Aorta (tissue), 5 donors: ENCODE measurements around the gene GGN. TPM values are rescaled to one million over a fixed set of nuclear protein-coding genes. Genes with fewer than 3 reads are reported as not detected.
"Not testable (repeated sequence)": the region's sequence is repeated elsewhere in the genome, so short reads cannot be mapped to it uniquely, and the experiment has no call there.

Experiments used
- ATAC-seq: fragments of 200-7000 bp; cut with Tn5 transposase; one replicate; pipeline ENCODE4 v1.9.1; 2022; ENCODE audit warnings: moderate library complexity; ENCODE audit not compliant: low FRiP score
- DNase-seq, 2 donors: peaks; one replicate each; pipeline ENCODE4 v3.0.0-alpha.2; 2020
- H3K27ac ChIP-seq, 2 donors: one replicate each; pipeline ENCODE4 v1.5.1; 2013; ENCODE audit warnings: low read length in 2 of 2, mild to moderate bottlenecking in 2 of 2, moderate library complexity in 2 of 2, control low read depth in 1 of 2, inconsistent platforms in 1 of 2, low read depth in 1 of 2
- H3K27me3 ChIP-seq, 2 donors: one replicate each; pipeline ENCODE4 v1.6.1; 2013; ENCODE audit warnings: control low read depth in 1 of 2, low read length in 1 of 2, mild to moderate bottlenecking in 1 of 2, moderate library complexity in 1 of 2; ENCODE audit not compliant: insufficient read depth in 2 of 2, control insufficient read depth in 1 of 2
- H3K36me3 ChIP-seq, 2 donors: one replicate each; pipeline ENCODE4 v1.6.1; 2013; ENCODE audit warnings: control low read depth in 1 of 2, low read length in 1 of 2, mild to moderate bottlenecking in 1 of 2; ENCODE audit not compliant: insufficient read depth in 2 of 2, control insufficient read depth in 1 of 2
- H3K4me1 ChIP-seq, 2 donors: one replicate each; pipeline ENCODE4 v1.6.1; 2013; ENCODE audit warnings: low read length in 2 of 2, control low read depth in 1 of 2, mild to moderate bottlenecking in 1 of 2, moderate library complexity in 1 of 2; ENCODE audit not compliant: insufficient read depth in 2 of 2, control insufficient read depth in 1 of 2
- H3K4me3 ChIP-seq, 2 donors: one replicate each; pipeline ENCODE4 v1.5.1; 2013; ENCODE audit warnings: low read length in 2 of 2, control low read depth in 1 of 2, mild to moderate bottlenecking in 1 of 2
- H3K9me3 ChIP-seq: one replicate; pipeline ENCODE4 v1.6.1; 2013; ENCODE audit warnings: mild to moderate bottlenecking, low read length; ENCODE audit not compliant: control insufficient read depth
- WGBS, 2 donors: extraction: QIAGEN DNeasy Blood & Tissue Kit; methylation state at CpG; one replicate each; pipeline ENCODE4 v1.1.7; 2013; 5-methylcytosine and 5-hydroxymethylcytosine counted together
- intact Hi-C, 2 donors: fragments of 100-400 bp; cut with DNase I; formaldehyde crosslinking; loops; one replicate each; pipeline versions ENCODE4 v1.14.2 to v1.15.0; 2022
- polyA plus RNA-seq, 2 donors: library from polyadenylated mRNA; stranded (reverse); fragments of 200-250 nt; gene quantifications; one replicate each; pipeline ENCODE4 v1.2.3, GENCODE V29; 2013
- total RNA-seq, 2 donors: library from RNA; stranded (reverse); fragmentation: NEBNext Ultra II Directional; extraction: Animal tissue kit (Norgen Biotek cat#: 25700); gene quantifications; one replicate each; pipeline ENCODE4 v1.2.1, GENCODE V29; 2021
- donor health status: healthy with polysubstance abuse.
- donor health status: Bipolar disorder and iron deficiency.
- donor health status: DM: no; HTN: no; CAD: no.
- donor health status: DM: no; HTN: no; CAD: no.
- donor health status: DM: yes; HTN: yes; CAD: no.

The GGN gene
- total and polyA plus RNA-seq, 4 donors, result 0.50 to 6.9 (median 4.0) TPM

GRCh38 chr19:38413416-38413815 is 25.6 kb upstream of the GGN start:
- Histone ChIP-seq H3K9me3 (no peaks in the 10 kb centered on the region), H3K27ac (no peak overlapping the region), H3K27me3 (no peaks in the 10 kb centered on the region), H3K4me1 (no peaks in the 10 kb centered on the region), H3K36me3 (no peaks in the 10 kb centered on the region), H3K4me3 (no peak overlapping the region)
- 82 to 85% methylated on average over 6 of the region's 6 CpGs for WGBS, 2 donors
- no peak for DNase-seq
- intact Hi-C loops, result no loop called here
- no peak for ATAC-seq

- H3K4me3 ChIP-seq, result no peak overlapping the region
- no peaks in the 10 kb centered on the region for H3K9me3 ChIP-seq
- ATAC-seq, result no peak
- H3K36me3 ChIP-seq, result no peaks in the 10 kb centered on the region
- no peaks in the 10 kb centered on the region for H3K4me1 ChIP-seq
- H3K27ac ChIP-seq, result no peak overlapping the region
- intact Hi-C loops, result no loop called here
- H3K27me3 ChIP-seq, result no peaks in the 10 kb centered on the region
- WGBS, 2 donors, result 63 to 65% methylated on average over 11 of the region's 11 CpGs
- DNase-seq, result no peak
These were observed 25.1 kb upstream of the GGN start for GRCh38 chr19:38412961-38413360.

- no peaks in the 10 kb centered on the region for H3K36me3 ChIP-seq
- intact Hi-C loops, result no loop called here
- DNase-seq, result no peak
- H3K27me3 ChIP-seq, result no peaks in the 10 kb centered on the region
- no peak overlapping the region for H3K27ac ChIP-seq
- no peaks in the 10 kb centered on the region for H3K4me1 ChIP-seq
- no peaks in the 10 kb centered on the region for H3K9me3 ChIP-seq
- ATAC-seq, result no peak
- 87 to 92% methylated on average over 8 of the region's 8 CpGs for WGBS, 2 donors
- H3K4me3 ChIP-seq, result no peak overlapping the region
These were observed 24.7 kb upstream of the GGN start for GRCh38 chr19:38412491-38412890.

GRCh38 chr19:38411898-38412297 is 24.1 kb upstream of the GGN start:
- intact Hi-C loops, ATAC-seq, H3K9me3 ChIP-seq, H3K27ac ChIP-seq, DNase-seq, H3K36me3 ChIP-seq, H3K4me3 ChIP-seq, H3K27me3 ChIP-seq, H3K4me1 ChIP-seq: not testable (repeated sequence)
- 88 to 95% methylated on average over 5 of the region's 5 CpGs for WGBS, 2 donors

GRCh38 chr19:38411041-38411712 is 23.3 kb upstream of the GGN start:
- Histone ChIP-seq H3K27me3 (no peaks in the 10 kb centered on the region), H3K9me3 (no peaks in the 10 kb centered on the region), H3K4me1 (no peaks in the 10 kb centered on the region), H3K27ac (no peak overlapping the region), H3K4me3 (no peak overlapping the region), H3K36me3 (no peaks in the 10 kb centered on the region)
- ATAC-seq (no peak), DNase-seq (no peak)
- intact Hi-C loops, result no loop called here
- 87 to 88% methylated on average over 13 of the region's 13 CpGs for WGBS, 2 donors

- H3K36me3 ChIP-seq, H3K4me1 ChIP-seq, H3K4me3 ChIP-seq, H3K27ac ChIP-seq, H3K9me3 ChIP-seq, ATAC-seq, intact Hi-C loops, H3K27me3 ChIP-seq, DNase-seq: not testable (repeated sequence)
- 61 to 65% methylated on average over 6 of the region's 6 CpGs for WGBS, 2 donors
These were observed 22.6 kb upstream of the GGN start for GRCh38 chr19:38410407-38410806.

GRCh38 chr19:38409631-38410133 is 21.8 kb upstream of the GGN start:
- Histone ChIP-seq H3K27me3 (no peaks in the 10 kb centered on the region), H3K4me1 (no peaks in the 10 kb centered on the region), H3K9me3 (no peaks in the 10 kb centered on the region), H3K27ac (no peak overlapping the region), H3K36me3 (no peaks in the 10 kb centered on the region), H3K4me3 (no peak overlapping the region)
- 40 to 43% methylated on average over 7 of the region's 7 CpGs for WGBS, 2 donors
- ATAC-seq, result no peak
- intact Hi-C loops, result loop anchor here in 1 of 2 donors (5.0 to 10.0 kb wide), 2 partner anchors 228 to 475 kb away; no protein-coding TSS in a partner anchor
- no peak for DNase-seq

GRCh38 chr19:38405276-38405675 is 17.4 kb upstream of the GGN start:
- Histone ChIP-seq H3K4me1 (no peaks in the 10 kb centered on the region), H3K9me3 (no peaks in the 10 kb centered on the region), H3K27me3 (no peaks in the 10 kb centered on the region), H3K4me3 (no peak overlapping the region), H3K36me3 (no peaks in the 10 kb centered on the region), H3K27ac (no peak overlapping the region)
- intact Hi-C loops, result loop anchor here in 1 of 2 donors (5.0 to 10.0 kb wide), 2 partner anchors 232 to 480 kb away; no protein-coding TSS in a partner anchor
- 94 to 96% methylated on average over 8 of the region's 8 CpGs for WGBS, 2 donors
- DNase-seq (no peak), ATAC-seq (no peak)

GRCh38 chr19:38404858-38405257 is 17.0 kb upstream of the GGN start:
- Histone ChIP-seq H3K9me3 (no peaks in the 10 kb centered on the region), H3K27me3 (no peaks in the 10 kb centered on the region), H3K4me1 (no peaks in the 10 kb centered on the region), H3K4me3 (no peak overlapping the region), H3K36me3 (no peaks in the 10 kb centered on the region), H3K27ac (no peak overlapping the region)
- WGBS, 2 donors, result 90 to 94% methylated on average over 6 of the region's 6 CpGs
- peak in 1 of 2 donors; percentile 56 for DNase-seq
- intact Hi-C loops, result loop anchor here (5.0 to 10.0 kb wide), 3 partner anchors 227 to 480 kb away; no protein-coding TSS in a partner anchor
- ATAC-seq, result no peak
